Smooth muscle cell (in vitro differentiated cells): ENCODE measurements around the gene RNF32. TPM values are rescaled to one million over a fixed set of nuclear protein-coding genes. Genes with fewer than 3 reads are reported as not detected.

ENCODE experiments used
- DNase-seq: peaks from one replicate; lab custom pipeline; 2025; ENCODE audit not compliant: unreplicated experiment; lab: John Stamatoyannopoulos, UW
- H2AFZ ChIP-seq: fragments of 200-600 bp; sonication (generic); 2 replicates; pipeline ENCODE4 v1.6.0; 2016; ENCODE audit warnings: antibody characterized with exemption, low read depth, mild to moderate bottlenecking
- H3F3A ChIP-seq: fragments of 200-600 bp; sonication (generic); 2 replicates; pipeline ENCODE4 v1.6.0; 2017; ENCODE audit warnings: antibody characterized with exemption, low read depth
- H3K27ac ChIP-seq: fragments of 200-600 bp; sonication (generic); 2 replicates; pipeline ENCODE4 v1.5.1; 2016; ENCODE audit warnings: low read depth, mild to moderate bottlenecking
- H3K27me3 ChIP-seq: fragments of 200-600 bp; sonication (generic); 2 replicates; pipeline ENCODE4 v1.6.1; 2016; ENCODE audit warnings: low read depth, mild to moderate bottlenecking
- H3K36me3 ChIP-seq: fragments of 200-600 bp; sonication (generic); 2 replicates; pipeline ENCODE4 v1.5.1; 2016; ENCODE audit warnings: low read depth
- H3K4me1 ChIP-seq: fragments of 200-600 bp; sonication (generic); 2 replicates; pipeline ENCODE4 v1.5.1; 2016; ENCODE audit warnings: low read depth
- H3K4me2 ChIP-seq: fragments of 200-600 bp; sonication (generic); 2 replicates; pipeline ENCODE4 v1.6.0; 2016; ENCODE audit warnings: mild to moderate bottlenecking
- H3K4me3 ChIP-seq: fragments of 200-600 bp; sonication (generic); 2 replicates; pipeline ENCODE4 v1.5.1; 2016; ENCODE audit warnings: mild to moderate bottlenecking
- H3K79me2 ChIP-seq: fragments of 200-600 bp; sonication (generic); 2 replicates; pipeline ENCODE4 v1.6.0; 2016; ENCODE audit warnings: low read depth, mild to moderate bottlenecking
- H3K9ac ChIP-seq: fragments of 200-600 bp; sonication (generic); 2 replicates; pipeline ENCODE4 v1.6.0; 2016; ENCODE audit warnings: low read depth
- H3K9me3 ChIP-seq: fragments of 200-600 bp; sonication (generic); replicated peaks from 2 replicates; pipeline ENCODE4 v1.5.1; 2016; ENCODE audit warnings: low read depth
- H4K20me1 ChIP-seq: fragments of 200-600 bp; sonication (generic); 2 replicates; pipeline ENCODE4 v1.6.0; 2016; ENCODE audit warnings: low read depth
- whole genome bisulfite sequencing: methylation state at CpG from one replicate; pipeline ENCODE4 v1.1.7; 2016; ENCODE audit warnings: low lambda C conversion rate; 5-methylcytosine and 5-hydroxymethylcytosine counted together
- polyA plus RNA-seq: library from polyadenylated mRNA; unstranded; fragments of >200 nt; fragmentation: Nextera tagmentation; extraction: Ambion mirVana; gene quantifications from 2 replicates; pipeline ENCODE4 v1.2.1, GENCODE V29; 2016
- total RNA-seq: library from RNA; depleted of rRNA; stranded (reverse); fragments of >200 nt; gene quantifications from 2 replicates; pipeline ENCODE4 v1.2.3, GENCODE V29; 2014
- TF ChIP-seq, protein P1 (sequence below): fragments of 200-600 bp; sonication (generic); IDR thresholded peaks from 2 replicates; pipeline ENCODE4 v1.5.1; 2017; ENCODE audit warnings: borderline replicate concordance, mild to moderate bottlenecking, antibody characterized with exemption; ENCODE audit not compliant: insufficient read depth, poor library complexity, severe bottlenecking

The RNF32 gene
- total and polyA plus RNA-seq, 2 experiments from 2014 or later, result 0.63 to 4.3 TPM

DNA sequence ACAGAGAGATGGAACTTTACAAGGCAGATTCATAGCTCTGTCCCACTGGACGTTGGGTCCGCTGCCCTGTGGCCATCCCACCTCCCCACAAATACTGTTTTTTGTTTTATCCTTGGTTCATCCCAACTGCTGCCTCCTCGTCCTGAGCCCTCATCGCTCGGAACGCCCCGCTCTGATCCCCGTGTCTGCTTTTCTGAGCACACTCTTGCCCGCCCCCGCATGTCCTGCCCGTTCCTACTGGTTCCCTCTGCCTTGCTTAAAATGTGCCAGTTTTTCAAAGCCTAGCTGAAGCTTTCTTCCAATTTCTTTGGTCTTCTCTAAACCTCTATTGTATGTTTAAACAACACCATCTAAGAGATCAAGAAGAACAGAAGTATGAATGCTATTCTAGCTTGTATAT is 19.4 kb downstream of the RNF32 start:
- 84% methylated on average over 11 of the region's 11 CpGs for WGBS
- H3K27ac ChIP-seq, result no peak overlapping the region
- H3K9me3 ChIP-seq, result no peaks in the 10 kb centered on the region
- no peak overlapping the region for H3K4me2 ChIP-seq
- no peaks in the 10 kb centered on the region for H3F3A ChIP-seq
- DNase-seq, result no peak
- no peak overlapping the region for H2AFZ ChIP-seq
- H3K4me1 ChIP-seq, result peaks cover 13% of the 10 kb centered on the region
- H3K9ac ChIP-seq, result no peak overlapping the region
- no peaks in the 10 kb centered on the region for H4K20me1 ChIP-seq
- no peaks in the 10 kb centered on the region for H3K36me3 ChIP-seq
- no peaks in the 10 kb centered on the region for H3K27me3 ChIP-seq
- H3K79me2 ChIP-seq, result no peaks in the 10 kb centered on the region
- TF ChIP-seq, protein P1, sequence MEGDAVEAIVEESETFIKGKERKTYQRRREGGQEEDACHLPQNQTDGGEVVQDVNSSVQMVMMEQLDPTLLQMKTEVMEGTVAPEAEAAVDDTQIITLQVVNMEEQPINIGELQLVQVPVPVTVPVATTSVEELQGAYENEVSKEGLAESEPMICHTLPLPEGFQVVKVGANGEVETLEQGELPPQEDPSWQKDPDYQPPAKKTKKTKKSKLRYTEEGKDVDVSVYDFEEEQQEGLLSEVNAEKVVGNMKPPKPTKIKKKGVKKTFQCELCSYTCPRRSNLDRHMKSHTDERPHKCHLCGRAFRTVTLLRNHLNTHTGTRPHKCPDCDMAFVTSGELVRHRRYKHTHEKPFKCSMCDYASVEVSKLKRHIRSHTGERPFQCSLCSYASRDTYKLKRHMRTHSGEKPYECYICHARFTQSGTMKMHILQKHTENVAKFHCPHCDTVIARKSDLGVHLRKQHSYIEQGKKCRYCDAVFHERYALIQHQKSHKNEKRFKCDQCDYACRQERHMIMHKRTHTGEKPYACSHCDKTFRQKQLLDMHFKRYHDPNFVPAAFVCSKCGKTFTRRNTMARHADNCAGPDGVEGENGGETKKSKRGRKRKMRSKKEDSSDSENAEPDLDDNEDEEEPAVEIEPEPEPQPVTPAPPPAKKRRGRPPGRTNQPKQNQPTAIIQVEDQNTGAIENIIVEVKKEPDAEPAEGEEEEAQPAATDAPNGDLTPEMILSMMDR, result no peak
- H3K4me3 ChIP-seq, result no peak overlapping the region

DNA sequence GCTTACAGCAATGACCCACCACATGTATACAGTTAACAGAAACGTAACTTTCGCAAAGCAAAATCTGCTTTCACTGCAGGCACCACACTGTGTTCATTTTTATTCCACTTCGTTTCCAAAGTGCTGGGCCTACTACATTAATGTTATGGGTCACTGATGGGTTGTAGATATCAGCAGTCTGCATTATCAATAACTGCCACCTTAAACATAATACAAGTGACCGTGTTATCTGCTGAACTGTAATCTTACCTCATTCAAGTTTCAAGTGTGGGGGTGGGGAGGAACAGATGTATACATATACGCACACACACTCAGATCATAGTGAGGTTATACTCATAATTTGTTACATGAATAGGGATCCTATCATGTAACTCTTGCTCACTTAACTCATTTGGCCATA is 21.1 kb downstream of the RNF32 start:
- Histone ChIP-seq H4K20me1 (no peaks in the 10 kb centered on the region), H3K79me2 (no peaks in the 10 kb centered on the region), H3F3A (no peaks in the 10 kb centered on the region), H3K27me3 (no peaks in the 10 kb centered on the region), H3K27ac (no peak overlapping the region), H3K4me3 (no peak overlapping the region), H3K9me3 (no peaks in the 10 kb centered on the region), H3K36me3 (no peaks in the 10 kb centered on the region), H3K4me2 (no peak overlapping the region), H2AFZ (no peak overlapping the region), H3K9ac (no peak overlapping the region), H3K4me1 (peaks cover 21% of the 10 kb centered on the region)
- TF ChIP-seq, protein P1, result no peak
- DNase-seq, result no peak
- WGBS, result 95% methylated on average over 5 of the region's 5 CpGs

GRCh38 chr7:156662277-156662676 is 21.7 kb downstream of the RNF32 start:
- no peak for DNase-seq
- no peaks in the 10 kb centered on the region for H3K27me3 ChIP-seq
- H3K27ac ChIP-seq, result no peak overlapping the region
- no peak overlapping the region for H3K9ac ChIP-seq
- 96% methylated on average over 4 of the region's 4 CpGs for WGBS
- H3F3A ChIP-seq, result no peaks in the 10 kb centered on the region
- no peak overlapping the region for H3K4me3 ChIP-seq
- no peaks in the 10 kb centered on the region for H4K20me1 ChIP-seq
- no peak overlapping the region for H2AFZ ChIP-seq
- H3K9me3 ChIP-seq, result no peaks in the 10 kb centered on the region
- H3K79me2 ChIP-seq, result no peaks in the 10 kb centered on the region
- no peak overlapping the region for H3K4me2 ChIP-seq
- peaks cover 18% of the 10 kb centered on the region for H3K4me1 ChIP-seq
- TF ChIP-seq, protein P1, result no peak
- no peaks in the 10 kb centered on the region for H3K36me3 ChIP-seq

DNA sequence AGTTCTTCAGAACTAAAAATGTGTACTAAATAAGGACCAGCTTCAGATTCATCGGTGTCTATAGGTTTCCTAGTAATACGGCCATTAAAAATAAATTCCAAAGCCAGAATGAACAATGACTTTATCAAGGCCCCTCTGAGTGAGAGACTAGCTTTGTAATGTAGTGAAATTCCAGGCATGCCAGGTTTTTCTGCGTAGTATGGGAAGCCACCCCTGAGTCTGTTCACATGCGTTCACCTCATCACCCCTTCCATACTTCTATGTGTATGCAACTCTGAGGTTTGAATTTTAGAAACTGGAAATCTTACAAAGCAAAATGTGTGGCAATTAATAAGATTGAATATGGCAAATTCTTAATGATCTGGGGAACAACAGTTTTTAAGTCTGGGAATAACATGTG is 24.5 kb downstream of the RNF32 start:
- Histone ChIP-seq H3K9me3 (no peaks in the 10 kb centered on the region), H3K9ac (no peak overlapping the region), H3F3A (no peaks in the 10 kb centered on the region), H4K20me1 (no peaks in the 10 kb centered on the region), H2AFZ (no peak overlapping the region), H3K27me3 (no peaks in the 10 kb centered on the region), H3K36me3 (no peaks in the 10 kb centered on the region), H3K4me1 (peaks cover 18% of the 10 kb centered on the region), H3K27ac (no peak overlapping the region), H3K4me3 (no peak overlapping the region), H3K4me2 (no peak overlapping the region), H3K79me2 (no peaks in the 10 kb centered on the region)
- 84% methylated on average over 4 of the region's 4 CpGs for WGBS
- no peak for DNase-seq
- TF ChIP-seq, protein P1, result no peak
